B cell (primary cell): ENCODE results near the gene PAM16. TPM values are rescaled to one million over a fixed set of nuclear protein-coding genes. Genes with fewer than 3 reads are reported as not detected.

Experiments used
- ATAC-seq: fragments of 200-7000 bp; cut with Tn5 transposase; one replicate; pipeline ENCODE4 v1.10.0; 2021; ENCODE audit warnings: low read depth, mild to moderate bottlenecking, moderate number of reproducible peaks, moderate library complexity
- CTCF ChIA-PET: fragments of 350-600 bp; sonication (Branson Sonifier 250); formaldehyde crosslinking; loops from one replicate; lab custom pipeline; 2021; ENCODE audit warnings: antibody characterized with exemption, inconsistent platforms; lab: Charles Lee
- POLR2A ChIA-PET: fragments of 350-600 bp; sonication (Branson Sonifier 250); formaldehyde crosslinking; loops from one replicate; lab custom pipeline; 2021; ENCODE audit warnings: antibody characterized with exemption; lab: Charles Lee
- DNase-seq: peaks from one replicate; pipeline ENCODE4 v3.0.0; 2013
- H2AFZ ChIP-seq: 2 replicates; pipeline ENCODE4 v1.6.1; 2012; ENCODE audit warnings: mild to moderate bottlenecking, low read depth, low read length; ENCODE audit not compliant: insufficient read depth, poor library complexity, severe bottlenecking
- H3K27ac ChIP-seq, 2 donors: 1 replicate in 1 of 2; 2 replicates in 1 of 2; pipeline ENCODE4 v1.5.1; 2012 to 2013; ENCODE audit warnings: low read length in 2 of 2, mild to moderate bottlenecking in 2 of 2, moderate library complexity in 1 of 2
- H3K27me3 ChIP-seq, 4 experiments: fragments of 200-600 bp in 1 of 4; sonication (generic) in 1 of 4; replicated peaks in 1 of 4; 1 replicate in 2 of 4; 2 replicates in 2 of 4; pipeline versions ENCODE4 v1.6.1 to v1.7.0; 2013 to 2016; ENCODE audit warnings: low read length in 3 of 4, mild to moderate bottlenecking in 2 of 4, mixed read lengths in 1 of 4, moderate library complexity in 1 of 4; ENCODE audit not compliant: insufficient read depth in 4 of 4, control insufficient read depth in 3 of 4; ENCODE audit errors: control extremely low read depth in 1 of 4
- H3K36me3 ChIP-seq, 2 experiments: replicated peaks in 1 of 2; 1 replicate in 1 of 2; 2 replicates in 1 of 2; pipeline versions ENCODE4 v1.6.1 to v1.7.1; 2013; ENCODE audit warnings: low read length in 1 of 2; ENCODE audit not compliant: insufficient read depth in 2 of 2, control insufficient read depth in 1 of 2; ENCODE audit errors: control extremely low read depth in 1 of 2, extremely low read depth in 1 of 2
- H3K4me1 ChIP-seq, 2 donors: fragments of 200-600 bp in 1 of 2; sonication (generic) in 1 of 2; 1 replicate in 1 of 2; 2 replicates in 1 of 2; pipeline versions ENCODE4 v1.5.1 to v1.6.1; 2013 to 2017; ENCODE audit warnings: low read length in 2 of 2; ENCODE audit not compliant: control insufficient read depth in 2 of 2, insufficient read depth in 2 of 2
- H3K4me2 ChIP-seq: replicated peaks from 2 replicates; pipeline ENCODE3; 2012; ENCODE audit warnings: mild to moderate bottlenecking, low read depth, low read length; ENCODE audit not compliant: poor library complexity, severe bottlenecking
- H3K4me3 ChIP-seq, 5 experiments: fragments of 200-600 bp in 1 of 5; sonication (generic) in 1 of 5; 1 replicate in 3 of 5; 2 replicates in 2 of 5; pipeline versions ENCODE4 v1.5.1 to v1.7.0; 2011 to 2016; ENCODE audit warnings: low read length in 4 of 5, mild to moderate bottlenecking in 4 of 5, low read depth in 2 of 5, control low read depth in 1 of 5, moderate library complexity in 1 of 5; ENCODE audit not compliant: insufficient read depth in 1 of 5; ENCODE audit errors: control extremely low read depth in 1 of 5, extremely low read depth in 1 of 5
- H3K79me2 ChIP-seq: fragments of 200-600 bp; sonication (generic); one replicate; pipeline ENCODE4 v1.6.0; 2016; ENCODE audit warnings: low read length; ENCODE audit not compliant: control insufficient read depth, insufficient read depth
- H3K9ac ChIP-seq: fragments of 200-600 bp; sonication (generic); 2 replicates; pipeline ENCODE4 v1.6.1; 2017; ENCODE audit warnings: mild to moderate bottlenecking, low read length, moderate library complexity
- H3K9me3 ChIP-seq, 3 donors: one replicate each; pipeline versions ENCODE4 v1.6.1 to v1.7.1; 2013; ENCODE audit warnings: low read length in 2 of 3; ENCODE audit not compliant: control insufficient read depth in 2 of 3, insufficient read depth in 1 of 3; ENCODE audit errors: control extremely low read depth in 1 of 3
- H4K20me1 ChIP-seq: 2 replicates; pipeline ENCODE4 v1.6.0; 2012; ENCODE audit warnings: mild to moderate bottlenecking, low read length; ENCODE audit not compliant: insufficient read depth, control insufficient read depth, poor library complexity, severe bottlenecking
- H3K27ac Mint-ChIP-seq: one replicate; pipeline ENCODE4 v1.8.0; 2021; ENCODE audit warnings: mixed read lengths
- H3K27me3 Mint-ChIP-seq: one replicate; pipeline ENCODE4 v1.8.0; 2021; ENCODE audit warnings: mixed read lengths
- H3K4me1 Mint-ChIP-seq: one replicate; pipeline ENCODE4 v1.8.0; 2021; ENCODE audit warnings: mixed read lengths
- H3K4me3 Mint-ChIP-seq: one replicate; pipeline ENCODE4 v1.8.0; 2021; ENCODE audit warnings: mixed read lengths
- H3K9me3 Mint-ChIP-seq: one replicate; pipeline ENCODE4 v1.8.0; 2022; ENCODE audit warnings: mixed read lengths; ENCODE audit not compliant: insufficient read depth
- EZH2 ChIP-seq: IDR thresholded peaks from 2 replicates; pipeline ENCODE4 v1.6.1; 2012; ENCODE audit warnings: borderline replicate concordance, low read depth, mild to moderate bottlenecking, moderate library complexity, low read length; ENCODE audit not compliant: insufficient read depth, poor library complexity, severe bottlenecking
- WGBS: methylation state at CpG from one replicate; pipeline ENCODE4 v1.1.5; 2013; ENCODE audit warnings: missing lambda C conversion rate; ENCODE audit not compliant: insufficient coverage; 5-methylcytosine and 5-hydroxymethylcytosine counted together
- intact Hi-C: fragments of 100-400 bp; cut with micrococcal nuclease; formaldehyde crosslinking; loops from one replicate; pipeline ENCODE4 v1.10.0; 2022
- polyA plus RNA-seq: library from polyadenylated mRNA; depleted of rRNA; stranded (reverse); fragments of >200 nt; gene quantifications from 2 replicates; pipeline ENCODE4 v1.2.3, GENCODE V29; 2012
- total RNA-seq, 2 donors: library from RNA; stranded (reverse); fragments of 120-200 nt in 1 of 2; gene quantifications; 1 replicate in 1 of 2; 2 replicates in 1 of 2; pipeline versions ENCODE4 v1.2.3 to v1.2.4, GENCODE V29; 2013 to 2022
- TF ChIP-seq, protein P1 (sequence below): fragments of 200-600 bp; IDR thresholded peaks from one replicate; pipeline ENCODE4 v1.8.0; 2022; ENCODE audit warnings: antibody characterized with exemption, mild to moderate bottlenecking

Gene PAM16
- total and polyA plus RNA-seq, 2 donors (not counting 1 experiment from before 2014, with no cell fraction given), result 57.3 to 64.1 TPM

DNA sequence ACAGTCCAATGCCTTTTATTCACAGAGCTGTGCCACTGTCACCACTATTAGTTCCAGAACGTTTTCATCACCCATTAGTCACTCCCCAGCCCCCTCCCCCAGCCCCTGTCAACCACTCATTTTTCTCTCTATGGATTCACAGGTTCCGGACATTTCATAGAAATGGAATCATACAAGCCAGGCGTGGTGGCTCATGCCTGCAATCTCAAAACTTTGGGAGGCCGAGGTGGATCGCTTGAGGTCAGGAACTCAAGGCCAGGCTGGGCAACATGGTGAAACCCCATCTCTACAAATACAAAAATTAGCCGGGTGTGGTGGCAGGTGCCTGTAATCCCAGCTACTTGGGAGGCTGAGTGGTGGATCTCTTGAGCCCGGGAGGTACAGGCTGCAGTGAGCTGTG lies 759 bp upstream of the PAM16 start:
- 83% methylated on average over 6 of the region's 7 CpGs for WGBS

GRCh38 chr16:4350365-4350786 lies 745 bp downstream of the PAM16 start:
- H3K9ac ChIP-seq, result peak overlapping the region; percentile 87
- peak overlapping the region in 1 of 2 donors; percentile 78 for H3K27ac ChIP-seq
- H3K27me3 ChIP-seq, result no peaks in the 10 kb centered on the region
- ATAC-seq (no peak), DNase-seq (no peak)
- peaks cover 30% of the 10 kb centered on the region for H4K20me1 ChIP-seq
- Mint-ChIP-seq H3K27me3 (no peaks in the 10 kb centered on the region), H3K4me1 (peaks cover 22% of the 10 kb centered on the region), H3K9me3 (no peaks in the 10 kb centered on the region), H3K27ac (peak overlapping the region; percentile 95), H3K4me3 (peak overlapping the region; percentile 96)
- H3K79me2 ChIP-seq, result peaks cover 35% of the 10 kb centered on the region
- ChIA-PET POLR2A (no interaction called here), CTCF (interaction anchor here (0.7 to 3.1 kb wide), 7 partner anchors 9 to 606 kb away, joined by 3 to 26 read pairs (median 4); no protein-coding TSS in a partner anchor)
- peaks cover 1 to 7% of the 10 kb centered on the region in 2 experiments for H3K36me3 ChIP-seq
- peaks cover 9 to 17% of the 10 kb centered on the region in 2 donors for H3K4me1 ChIP-seq
- intact Hi-C loops, result loop anchor here (2.0 kb wide), 3 partner anchors 14 to 274 kb away; partner anchors contain the start of genes DNAJA3 and MGRN1
- peak overlapping the region; percentile 56 to 84 (median 81) for H3K4me3 ChIP-seq
- TF ChIP-seq, protein P1, sequence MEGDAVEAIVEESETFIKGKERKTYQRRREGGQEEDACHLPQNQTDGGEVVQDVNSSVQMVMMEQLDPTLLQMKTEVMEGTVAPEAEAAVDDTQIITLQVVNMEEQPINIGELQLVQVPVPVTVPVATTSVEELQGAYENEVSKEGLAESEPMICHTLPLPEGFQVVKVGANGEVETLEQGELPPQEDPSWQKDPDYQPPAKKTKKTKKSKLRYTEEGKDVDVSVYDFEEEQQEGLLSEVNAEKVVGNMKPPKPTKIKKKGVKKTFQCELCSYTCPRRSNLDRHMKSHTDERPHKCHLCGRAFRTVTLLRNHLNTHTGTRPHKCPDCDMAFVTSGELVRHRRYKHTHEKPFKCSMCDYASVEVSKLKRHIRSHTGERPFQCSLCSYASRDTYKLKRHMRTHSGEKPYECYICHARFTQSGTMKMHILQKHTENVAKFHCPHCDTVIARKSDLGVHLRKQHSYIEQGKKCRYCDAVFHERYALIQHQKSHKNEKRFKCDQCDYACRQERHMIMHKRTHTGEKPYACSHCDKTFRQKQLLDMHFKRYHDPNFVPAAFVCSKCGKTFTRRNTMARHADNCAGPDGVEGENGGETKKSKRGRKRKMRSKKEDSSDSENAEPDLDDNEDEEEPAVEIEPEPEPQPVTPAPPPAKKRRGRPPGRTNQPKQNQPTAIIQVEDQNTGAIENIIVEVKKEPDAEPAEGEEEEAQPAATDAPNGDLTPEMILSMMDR, result no peak
- no peak for TF ChIP-seq EZH2
- 34% methylated on average over 22 of the region's 24 CpGs for WGBS
- H3K4me2 ChIP-seq, result peak overlapping the region; percentile 92
- peak overlapping the region; percentile 82 for H2AFZ ChIP-seq
- H3K9me3 ChIP-seq, result no peaks in the 10 kb centered on the region

More for the DNA sequence above, 759 bp upstream of the PAM16 start:
- Histone ChIP-seq H3K9me3 (no peaks in the 10 kb centered on the region), H3K27ac (no peak overlapping the region), H2AFZ (no peak overlapping the region), H3K27me3 (no peaks in the 10 kb centered on the region), H3K36me3 (peaks cover 1 to 9% of the 10 kb centered on the region in 2 experiments), H4K20me1 (peaks cover 23% of the 10 kb centered on the region), H3K9ac (no peak overlapping the region), H3K4me2 (peak overlapping the region; percentile 92), H3K4me1 (peaks cover 9 to 17% of the 10 kb centered on the region in 2 donors), H3K4me3 (no peak overlapping the region), H3K79me2 (peaks cover 35% of the 10 kb centered on the region)
- no peaks in the 10 kb centered on the region for H3K27me3 Mint-ChIP-seq
- H3K27ac Mint-ChIP-seq, result no peak overlapping the region
- ChIA-PET CTCF (interaction anchor here (0.7 to 3.1 kb wide), 6 partner anchors 10 to 199 kb away, joined by 3 to 26 read pairs (median 3); no protein-coding TSS in a partner anchor), POLR2A (interaction anchor here (0.7 to 1.2 kb wide), 3 partner anchors 41 to 352 kb away, joined by 3 to 6 read pairs (median 4); no protein-coding TSS in a partner anchor)
- intact Hi-C loops, result loop anchor here (1.0 to 2.0 kb wide), 9 partner anchors 13 to 273 kb away; partner anchors contain the start of genes CDIP1, CORO7, DNAJA3 and HMOX2
- no peak for TF ChIP-seq EZH2
- TF ChIP-seq, protein P1, result no peak
- DNase-seq, result no peak
- no peaks in the 10 kb centered on the region for H3K9me3 Mint-ChIP-seq
- peak overlapping the region; percentile 96 for H3K4me3 Mint-ChIP-seq
- ATAC-seq, result no peak
- peaks cover 22% of the 10 kb centered on the region for H3K4me1 Mint-ChIP-seq
